ENCODE measurements around the gene HDAC4. TPM values are rescaled to one million over a fixed set of nuclear protein-coding genes. Genes with fewer than 3 reads are reported as not detected.
A peak's percentile ranks its signal among the peaks of the same experiment; 100 is the strongest.

Gene HDAC4
- total RNA-seq, 5 donors from 2014 or later (not counting 1 experiment from before 2014, with no cell fraction given), result 44.8 to 80.2 (median 60.9) TPM

GRCh38 chr2:239184179-239184578, 216.6 kb downstream of the HDAC4 start:
- H3K9me3 Mint-ChIP-seq, result no peaks in the 10 kb centered on the region
- H3K27me3 ChIP-seq (replicated peaks in 1 of 2; ENCODE audit: control insufficient read depth in 2 of 2, extremely low read depth in 1 of 2, insufficient read depth in 2 of 2, low read length in 1 of 2), result no peaks in the 10 kb centered on the region
- no peaks in the 10 kb centered on the region for H3K9me3 ChIP-seq
- peaks cover 60% of the 10 kb centered on the region for H3K36me3 Mint-ChIP-seq
- H3K4me1 ChIP-seq (ENCODE audit: control insufficient read depth in 1 of 2, extremely low read depth in 1 of 2, insufficient read depth in 2 of 2, low read length in 2 of 2), result no peaks in the 10 kb centered on the region
- H3K36me3 ChIP-seq (ENCODE audit: control insufficient read depth in 2 of 2, extremely low read depth in 1 of 2, insufficient read depth in 1 of 2, low read length in 1 of 2), result peaks cover 34 to 78% of the 10 kb centered on the region in 2 donors
- H3K27ac ChIP-seq (ENCODE audit: low read length), result no peak overlapping the region
- ChIA-PET CTCF (no interaction called here), POLR2A (no interaction called here)
- H3K4me1 Mint-ChIP-seq, result peaks cover 0 to 1% (median 0%) of the 10 kb centered on the region in 3 donors
- ATAC-seq (replicated peaks in 1 of 4) (no peak), DNase-seq (peak in 1 of 35 experiments; percentile 12)
- H3K27me3 Mint-ChIP-seq, result no peaks in the 10 kb centered on the region
- 100% methylated on average over 1 of the region's 2 CpGs for WGBS (ENCODE audit: insufficient coverage)
- H3K4me3 ChIP-seq (ENCODE audit: control insufficient read depth in 1 of 2, extremely low read depth in 1 of 2, low read length in 1 of 2), result no peak overlapping the region
- H3K27ac Mint-ChIP-seq, result no peak overlapping the region
- no peak overlapping the region for H3K4me3 Mint-ChIP-seq

- H3K4me1 ChIP-seq (ENCODE audit: control insufficient read depth in 1 of 2, extremely low read depth in 1 of 2, insufficient read depth in 2 of 2, low read length in 2 of 2), result no peaks in the 10 kb centered on the region
- Mint-ChIP-seq H3K4me1 (peaks cover 0 to 1% (median 0%) of the 10 kb centered on the region in 3 donors), H3K27me3 (no peaks in the 10 kb centered on the region), H3K27ac (no peak overlapping the region), H3K36me3 (peaks cover 61% of the 10 kb centered on the region), H3K9me3 (no peaks in the 10 kb centered on the region), H3K4me3 (no peak overlapping the region)
- no peaks in the 10 kb centered on the region for H3K27me3 ChIP-seq (replicated peaks in 1 of 2; ENCODE audit: control insufficient read depth in 2 of 2, extremely low read depth in 1 of 2, insufficient read depth in 2 of 2, low read length in 1 of 2)
- no peak overlapping the region for H3K27ac ChIP-seq (ENCODE audit: low read length)
- peak in 1 of 35 experiments; percentile 7 for DNase-seq
- POLR2A ChIA-PET, result interaction anchor here in 1 of 2 donors (0.6 kb wide), 1 partner anchor 15 kb away, joined by 3 read pairs; no protein-coding TSS in a partner anchor
- ATAC-seq (replicated peaks in 1 of 4), result no peak
- peaks cover 35 to 76% of the 10 kb centered on the region in 2 donors for H3K36me3 ChIP-seq (ENCODE audit: control insufficient read depth in 2 of 2, extremely low read depth in 1 of 2, insufficient read depth in 1 of 2, low read length in 1 of 2)
- 94% methylated on average over 17 of the region's 23 CpGs for WGBS (ENCODE audit: insufficient coverage)
- H3K9me3 ChIP-seq, result no peaks in the 10 kb centered on the region
- H3K4me3 ChIP-seq (ENCODE audit: control insufficient read depth in 1 of 2, extremely low read depth in 1 of 2, low read length in 1 of 2), result no peak overlapping the region
- CTCF ChIA-PET, result no interaction called here
These were observed 217.6 kb downstream of the HDAC4 start for GRCh38 chr2:239182981-239183791.

GRCh38 chr2:239181903-239182581, 218.8 kb downstream of the HDAC4 start:
- no peak for ATAC-seq (replicated peaks in 1 of 4)
- Histone ChIP-seq H3K36me3 (ENCODE audit: control insufficient read depth in 2 of 2, extremely low read depth in 1 of 2, insufficient read depth in 1 of 2, low read length in 1 of 2) (peaks cover 34 to 73% of the 10 kb centered on the region in 2 donors), H3K4me3 (ENCODE audit: control insufficient read depth in 1 of 2, extremely low read depth in 1 of 2, low read length in 1 of 2) (no peak overlapping the region), H3K4me1 (ENCODE audit: control insufficient read depth in 1 of 2, extremely low read depth in 1 of 2, insufficient read depth in 2 of 2, low read length in 2 of 2) (no peaks in the 10 kb centered on the region), H3K27ac (ENCODE audit: low read length) (no peak overlapping the region), H3K27me3 (replicated peaks in 1 of 2; ENCODE audit: control insufficient read depth in 2 of 2, extremely low read depth in 1 of 2, insufficient read depth in 2 of 2, low read length in 1 of 2) (no peaks in the 10 kb centered on the region), H3K9me3 (no peaks in the 10 kb centered on the region)
- peaks cover 0 to 1% (median 0%) of the 10 kb centered on the region in 3 donors for H3K4me1 Mint-ChIP-seq
- H3K4me3 Mint-ChIP-seq, result no peak overlapping the region
- WGBS (ENCODE audit: insufficient coverage), result 92% methylated on average over 12 of the region's 15 CpGs
- POLR2A ChIA-PET, result interaction anchor here in 1 of 2 donors (0.6 kb wide), 1 partner anchor 14 kb away, joined by 3 read pairs; no protein-coding TSS in a partner anchor
- H3K27ac Mint-ChIP-seq, result no peak overlapping the region
- CTCF ChIA-PET, result no interaction called here
- no peaks in the 10 kb centered on the region for H3K27me3 Mint-ChIP-seq
- no peak for DNase-seq
- peaks cover 63% of the 10 kb centered on the region for H3K36me3 Mint-ChIP-seq
- H3K9me3 Mint-ChIP-seq, result peaks cover 0 to 5% (median under 1%) of the 10 kb centered on the region in 3 donors

- H3K4me1 Mint-ChIP-seq, result no peaks in the 10 kb centered on the region
- whole genome bisulfite sequencing (ENCODE audit: insufficient coverage), result 83% methylated on average over 7 of the region's 21 CpGs
- H3K36me3 Mint-ChIP-seq, result peaks cover 63% of the 10 kb centered on the region
- no peak overlapping the region for H3K4me3 ChIP-seq (ENCODE audit: control insufficient read depth in 1 of 2, extremely low read depth in 1 of 2, low read length in 1 of 2)
- no peaks in the 10 kb centered on the region for H3K27me3 Mint-ChIP-seq
- no peak overlapping the region for H3K27ac ChIP-seq (ENCODE audit: low read length)
- no peak for ATAC-seq (replicated peaks in 1 of 4)
- POLR2A ChIA-PET, result no interaction called here
- CTCF ChIA-PET, result no interaction called here
- H3K4me1 ChIP-seq (ENCODE audit: control insufficient read depth in 1 of 2, extremely low read depth in 1 of 2, insufficient read depth in 2 of 2, low read length in 2 of 2), result no peaks in the 10 kb centered on the region
- no peak overlapping the region for H3K27ac Mint-ChIP-seq
- H3K27me3 ChIP-seq (replicated peaks in 1 of 2; ENCODE audit: control insufficient read depth in 2 of 2, extremely low read depth in 1 of 2, insufficient read depth in 2 of 2, low read length in 1 of 2), result no peaks in the 10 kb centered on the region
- H3K9me3 ChIP-seq, result no peaks in the 10 kb centered on the region
- peaks cover 36 to 73% of the 10 kb centered on the region in 2 donors for H3K36me3 ChIP-seq (ENCODE audit: control insufficient read depth in 2 of 2, extremely low read depth in 1 of 2, insufficient read depth in 1 of 2, low read length in 1 of 2)
- H3K4me3 Mint-ChIP-seq, result no peak overlapping the region
- H3K9me3 Mint-ChIP-seq, result peaks cover 3 to 13% (median 5%) of the 10 kb centered on the region in 3 donors
- no peak for DNase-seq
These were observed 219.5 kb downstream of the HDAC4 start for GRCh38 chr2:239181074-239181902.

DNA sequence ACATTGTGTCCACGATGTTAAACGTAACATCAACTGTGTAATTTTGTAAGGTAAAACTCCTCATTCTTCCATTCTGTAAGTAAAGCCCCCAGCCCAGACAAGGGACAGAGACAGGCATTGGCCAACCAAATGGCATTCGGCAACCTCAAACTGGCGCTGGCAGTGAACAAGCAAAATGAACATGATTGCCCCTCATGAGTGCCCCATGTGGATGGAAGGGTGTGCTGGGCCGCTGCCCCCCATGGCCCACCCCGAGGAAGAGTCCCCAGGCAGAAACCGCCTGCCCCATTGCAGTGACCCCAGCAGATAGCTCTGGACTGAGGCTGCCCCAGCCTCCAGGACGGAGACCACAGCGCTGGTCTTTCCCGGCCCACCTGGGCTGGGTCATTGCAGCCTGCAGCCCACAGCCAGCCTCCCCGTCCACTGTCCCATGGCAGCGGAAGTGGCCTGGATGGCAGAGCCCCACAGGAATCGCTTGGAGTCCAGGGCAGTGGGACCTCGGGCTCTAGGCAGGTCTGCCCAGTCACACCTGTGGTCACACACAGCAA, 220.2 kb downstream of the HDAC4 start:
- no peak overlapping the region for H3K4me3 ChIP-seq (ENCODE audit: control insufficient read depth in 1 of 2, extremely low read depth in 1 of 2, low read length in 1 of 2)
- Mint-ChIP-seq H3K36me3 (peaks cover 62% of the 10 kb centered on the region), H3K27me3 (no peaks in the 10 kb centered on the region), H3K4me3 (no peak overlapping the region), H3K4me1 (no peaks in the 10 kb centered on the region), H3K9me3 (peaks cover 3 to 13% (median 5%) of the 10 kb centered on the region in 3 donors), H3K27ac (no peak overlapping the region)
- H3K27me3 ChIP-seq (replicated peaks in 1 of 2; ENCODE audit: control insufficient read depth in 2 of 2, extremely low read depth in 1 of 2, insufficient read depth in 2 of 2, low read length in 1 of 2), result no peaks in the 10 kb centered on the region
- 91% methylated on average over 12 of the region's 14 CpGs for WGBS (ENCODE audit: insufficient coverage)
- H3K9me3 ChIP-seq, result no peaks in the 10 kb centered on the region
- no peak overlapping the region for H3K27ac ChIP-seq (ENCODE audit: low read length)
- ChIA-PET CTCF (no interaction called here), POLR2A (no interaction called here)
- no peak for ATAC-seq (replicated peaks in 1 of 4)
- H3K36me3 ChIP-seq (ENCODE audit: control insufficient read depth in 2 of 2, extremely low read depth in 1 of 2, insufficient read depth in 1 of 2, low read length in 1 of 2), result peaks cover 34 to 71% of the 10 kb centered on the region in 2 donors
- peak in 1 of 35 experiments; percentile 18 for DNase-seq
- no peaks in the 10 kb centered on the region for H3K4me1 ChIP-seq (ENCODE audit: control insufficient read depth in 1 of 2, extremely low read depth in 1 of 2, insufficient read depth in 2 of 2, low read length in 2 of 2)

All from T-cell (primary cell).